SU-DHL-6 (cell line): ENCODE measurements around the gene MRGPRD.

ENCODE experiments used
- CTCF ChIP-seq: fragments of 200-600 bp; sonication (generic); IDR thresholded peaks from one replicate; pipeline ENCODE4 v1.5.1; 2017; ENCODE audit warnings: antibody characterized with exemption, mild to moderate bottlenecking, low read length, moderate library complexity; ENCODE audit not compliant: insufficient read depth, poor library complexity, severe bottlenecking
- EZH2phosphoT487 ChIP-seq: fragments of 200-600 bp; sonication (generic), shearing (Covaris generic); conservative IDR thresholded peaks from 2 replicates; pipeline ENCODE4 v1.6.1; 2018; ENCODE audit warnings: mild to moderate bottlenecking, antibody characterized with exemption, low read length, moderate library complexity, mixed read lengths

DNA sequence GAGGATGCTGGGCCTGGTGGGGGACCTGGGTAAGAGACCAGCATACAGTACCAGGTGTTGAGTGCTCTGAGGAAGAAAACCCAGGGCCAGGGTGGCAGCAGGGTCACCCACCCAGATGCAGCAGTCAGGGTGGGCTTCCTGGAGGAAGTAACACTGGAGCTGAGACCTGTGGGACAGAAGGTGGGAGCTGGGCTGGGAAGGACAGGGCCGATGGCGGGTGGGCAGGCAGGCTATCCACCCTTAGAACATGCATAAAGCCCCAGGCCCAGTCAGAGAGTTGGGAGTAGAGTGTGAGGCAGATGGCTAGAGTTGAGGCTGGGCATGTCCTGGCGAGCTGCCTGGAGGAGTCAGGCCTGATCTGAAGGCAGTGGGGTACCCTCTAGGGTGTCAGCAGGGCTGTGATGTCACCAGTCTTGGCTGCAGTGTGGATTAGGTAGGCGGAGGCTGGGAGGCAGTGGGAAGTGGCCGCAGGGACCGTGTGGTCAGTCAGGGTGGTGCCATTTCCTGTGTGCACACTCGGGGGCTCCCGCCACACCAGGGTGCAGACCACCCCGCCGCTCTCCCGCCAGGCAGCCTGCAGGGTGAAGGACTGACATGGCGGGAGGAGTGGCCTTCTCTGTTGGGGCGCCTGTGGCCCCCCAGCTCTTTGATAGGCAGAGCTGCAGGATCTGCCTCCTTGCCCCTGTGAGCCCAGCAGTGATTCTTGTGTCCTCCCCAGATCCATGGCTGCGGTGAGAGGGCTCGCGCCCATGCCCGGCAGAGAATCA, 41.8 kb downstream of the MRGPRD start:
- TF ChIP-seq CTCF (no peak), EZH2phosphoT487 (no peak)
